Kidney (tissue), 14 donors: ENCODE measurements around the gene PEF1. TPM values are rescaled to one million over a fixed set of nuclear protein-coding genes. Genes with fewer than 3 reads are reported as not detected.
A peak's percentile ranks its signal among the peaks of the same experiment; 100 is the strongest.

ENCODE experiments used
- DNase-seq, 5 donors: peaks; one replicate each; pipeline ENCODE4 v3.0.0-alpha.2; 2013 to 2020
- FAIRE-seq: peaks from 2 replicates; lab custom pipeline; 2012; peaks lifted over from hg19 to GRCh38; lab: Jason Lieb, UNC
- H3K27ac ChIP-seq, 2 donors: one replicate each; pipeline ENCODE4 v1.7.0; 2013; ENCODE audit warnings: low read depth in 2 of 2, low read length in 2 of 2, inconsistent platforms in 1 of 2
- H3K27me3 ChIP-seq: one replicate; pipeline ENCODE4 v1.7.1; 2013; ENCODE audit warnings: low read length, inconsistent platforms; ENCODE audit not compliant: control insufficient read depth, insufficient read depth
- H3K36me3 ChIP-seq, 3 donors: one replicate each; pipeline versions ENCODE4 v1.7.0 to v1.7.1; 2013; ENCODE audit warnings: low read length in 3 of 3, control low read depth in 1 of 3, inconsistent platforms in 1 of 3; ENCODE audit not compliant: insufficient read depth in 3 of 3, control insufficient read depth in 2 of 3
- H3K4me1 ChIP-seq, 3 donors: one replicate each; pipeline versions ENCODE4 v1.7.0 to v1.7.1; 2013; ENCODE audit warnings: low read length in 3 of 3, inconsistent platforms in 1 of 3, low read depth in 1 of 3; ENCODE audit not compliant: control insufficient read depth in 2 of 3, insufficient read depth in 2 of 3
- H3K4me3 ChIP-seq, 3 donors: one replicate each; pipeline versions ENCODE4 v1.7.0 to v1.8.1; 2013; ENCODE audit warnings: low read length in 3 of 3, control low read depth in 1 of 3, inconsistent platforms in 1 of 3
- H3K9ac ChIP-seq, 3 donors: one replicate each; pipeline versions ENCODE4 v1.7.0 to v1.7.1; 2013; ENCODE audit warnings: low read length in 3 of 3, control low read depth in 1 of 3, inconsistent platforms in 1 of 3
- H3K9me3 ChIP-seq, 3 donors: one replicate each; pipeline versions ENCODE4 v1.7.0 to v1.7.1; 2013; ENCODE audit warnings: low read length in 3 of 3, control low read depth in 1 of 3, inconsistent platforms in 1 of 3; ENCODE audit not compliant: control insufficient read depth in 2 of 3, insufficient read depth in 1 of 3
- CTCF ChIP-seq: IDR thresholded peaks from 3 replicates; pipeline ENCODE4 v1.5.1; 2012; ENCODE audit warnings: mild to moderate bottlenecking, moderate library complexity, borderline replicate concordance; ENCODE audit not compliant: insufficient read depth; ENCODE audit errors: extremely low read depth
- intact Hi-C: fragments of 100-400 bp; cut with DNase I; formaldehyde crosslinking; loops from one replicate; pipeline ENCODE4 v1.11.1; 2022
- polyA plus RNA-seq: library from polyadenylated mRNA; stranded (reverse); fragments of 350-450 nt; fragmentation: Illumina TruSeq; extraction: RNeasy Lipid Tissue Mini Kit (QIAGEN cat#74804); gene quantifications from one replicate; pipeline ENCODE4 v1.2.3, GENCODE V29; 2014; ENCODE audit warnings: low read depth, low replicate concordance; ENCODE audit not compliant: insufficient read depth
- total RNA-seq: library from RNA; stranded (reverse); fragmentation: NEBNext Ultra II Directional; extraction: Animal tissue kit (Norgen Biotek cat#: 25700); gene quantifications from one replicate; pipeline ENCODE4 v1.2.1, GENCODE V29; 2021
- donor health status: control.
- donor health status: control.
- donor health status: control.
- donor health status: control.
- donor health status: control.
- donor health status: DM: yes; HTN: yes; CAD: no.
- donor health status: Normal renal cell carcinoma (clear cell type).

The PEF1 gene
- total and polyA plus RNA-seq, 2 donors from 2014 or later: 69.0 to 120 TPM

- Histone ChIP-seq H3K27me3 (no peaks in the 10 kb centered on the region), H3K4me3 (no peak overlapping the region), H3K36me3 (no peaks in the 10 kb centered on the region), H3K9me3 (no peaks in the 10 kb centered on the region), H3K9ac (no peak overlapping the region), H3K27ac (no peak overlapping the region), H3K4me1 (peaks cover 3 to 6% (median 4%) of the 10 kb centered on the region in 3 donors)
- intact Hi-C loops: no loop called here
- FAIRE-seq: no peak
- TF ChIP-seq CTCF: no peak
- DNase-seq: no peak
Measured at GRCh38 chr1:31650161-31651088, 5.7 kb upstream of the PEF1 start.

- DNase-seq (no peak), FAIRE-seq (no peak)
- H3K4me1 ChIP-seq: peaks cover 6 to 9% (median 7%) of the 10 kb centered on the region in 3 donors
- H3K9ac ChIP-seq: no peak overlapping the region
- no peaks in the 10 kb centered on the region for H3K9me3 ChIP-seq
- no peak overlapping the region for H3K4me3 ChIP-seq
- H3K27ac ChIP-seq: peak overlapping the region; percentile 29 to 53
- intact Hi-C loops: no loop called here
- TF ChIP-seq CTCF: no peak
- H3K27me3 ChIP-seq: no peaks in the 10 kb centered on the region
- H3K36me3 ChIP-seq: no peaks in the 10 kb centered on the region
Measured at GRCh38 chr1:31648641-31649357, 4.1 kb upstream of the PEF1 start.

GRCh38 chr1:31648190-31648589 lies 3.5 kb upstream of the PEF1 start:
- Histone ChIP-seq H3K36me3 (no peaks in the 10 kb centered on the region), H3K27ac (peak overlapping the region; percentile 29 to 53), H3K4me1 (peaks cover 6 to 15% (median 9%) of the 10 kb centered on the region in 3 donors), H3K4me3 (no peak overlapping the region), H3K27me3 (no peaks in the 10 kb centered on the region), H3K9me3 (no peaks in the 10 kb centered on the region), H3K9ac (no peak overlapping the region)
- no peak for TF ChIP-seq CTCF
- DNase-seq (no peak), FAIRE-seq (no peak)
- intact Hi-C loops: no loop called here
